ENCODE measurements around the gene ADORA2B. TPM values are rescaled to one million over a fixed set of nuclear protein-coding genes. Genes with fewer than 3 reads are reported as not detected.

The ADORA2B gene
- polyA plus RNA-seq, 1 donor from 2014 or later = 1.2 TPM

DNA sequence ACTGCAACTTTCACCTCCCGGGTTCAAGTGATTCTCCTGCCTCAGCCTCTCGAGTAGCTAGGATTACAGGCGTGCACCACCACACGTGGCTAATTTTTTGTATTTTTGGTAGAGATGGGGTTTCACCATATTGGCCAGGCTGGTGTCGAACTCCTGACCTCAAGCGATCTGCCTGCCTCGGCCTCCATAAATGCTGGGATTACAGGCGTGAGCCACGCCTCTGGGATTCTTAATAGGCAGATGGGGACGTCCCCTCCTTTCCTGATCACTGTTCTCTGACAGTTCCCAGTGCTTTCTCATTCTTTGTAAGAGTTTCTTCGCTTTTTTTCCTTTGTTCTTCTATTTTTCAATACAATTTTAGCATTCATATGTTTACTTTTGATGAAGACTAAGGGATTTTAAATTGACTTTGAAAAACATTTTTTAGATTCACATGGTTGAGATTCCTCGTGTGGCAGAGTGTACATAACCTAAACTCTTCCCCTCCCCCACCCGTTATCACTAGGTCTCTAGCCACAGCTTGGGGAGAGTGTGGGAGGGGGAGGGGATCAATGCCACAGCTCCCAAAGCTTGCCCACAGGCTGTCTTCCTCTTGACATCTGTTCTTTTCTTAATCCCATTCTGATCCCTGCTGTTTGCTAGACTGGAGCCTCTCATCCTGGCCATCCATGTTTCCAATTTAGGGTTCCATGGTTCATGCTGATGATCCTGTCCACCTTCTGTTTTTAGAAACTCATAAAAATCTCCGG is 11.0 kb downstream of the ADORA2B start:
- Mint-ChIP-seq H3K27me3 (peaks cover 26% of the 10 kb centered on the region), H3K36me3 (peaks cover 2% of the 10 kb centered on the region), H3K27ac (no peak overlapping the region), H3K4me1 (peaks cover 0 to 6% (median 0%) of the 10 kb centered on the region in 3 donors), H3K4me3 (no peak overlapping the region), H3K9me3 (no peaks in the 10 kb centered on the region)

DNA sequence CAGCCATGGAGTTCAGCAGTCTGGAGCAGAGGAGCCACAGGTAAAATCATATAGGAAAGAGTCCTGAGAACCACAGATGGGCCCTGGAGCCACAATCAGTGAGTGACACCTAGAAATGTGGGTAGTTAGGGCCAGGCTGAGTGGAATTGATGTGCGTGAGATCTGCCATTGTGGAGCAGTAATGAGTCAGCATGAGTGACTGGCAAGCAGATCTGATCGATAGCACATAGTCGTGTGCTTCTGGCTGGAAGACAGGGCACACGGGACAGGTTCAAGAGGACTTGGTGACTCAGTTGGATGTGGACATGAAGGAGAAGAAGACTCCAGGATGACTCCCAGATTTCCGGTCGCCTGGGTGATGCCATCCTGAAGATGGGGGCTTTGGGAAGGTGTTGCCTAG is 12.3 kb downstream of the ADORA2B start:
- peaks cover 24% of the 10 kb centered on the region for H3K27me3 Mint-ChIP-seq
- peaks cover 0 to 6% (median 0%) of the 10 kb centered on the region in 3 donors for H3K4me1 Mint-ChIP-seq
- H3K4me3 Mint-ChIP-seq = no peak overlapping the region
- H3K36me3 Mint-ChIP-seq = peaks cover 2% of the 10 kb centered on the region
- H3K27ac Mint-ChIP-seq = no peak overlapping the region
- no peaks in the 10 kb centered on the region for H3K9me3 Mint-ChIP-seq

- Mint-ChIP-seq H3K4me1 (peaks cover 0 to 6% (median 0%) of the 10 kb centered on the region in 3 donors), H3K4me3 (no peak overlapping the region), H3K27ac (no peak overlapping the region)
Measured at GRCh38 chr17:15957608-15958307, 12.8 kb downstream of the ADORA2B start.

GRCh38 chr17:15958484-15958854 is 13.5 kb downstream of the ADORA2B start:
- H3K27ac Mint-ChIP-seq = no peak overlapping the region
- no peaks in the 10 kb centered on the region for H3K9me3 Mint-ChIP-seq
- peaks cover 0 to 6% (median 0%) of the 10 kb centered on the region in 3 donors for H3K4me1 Mint-ChIP-seq
- H3K36me3 Mint-ChIP-seq = peaks cover 2% of the 10 kb centered on the region
- no peak overlapping the region for H3K4me3 Mint-ChIP-seq
- peaks cover 21% of the 10 kb centered on the region for H3K27me3 Mint-ChIP-seq

More at GRCh38 chr17:15957608-15958307, 12.8 kb downstream of the ADORA2B start:
- H3K9me3 Mint-ChIP-seq = no peaks in the 10 kb centered on the region
- H3K36me3 Mint-ChIP-seq = peaks cover 2% of the 10 kb centered on the region
- peaks cover 23% of the 10 kb centered on the region for H3K27me3 Mint-ChIP-seq

DNA sequence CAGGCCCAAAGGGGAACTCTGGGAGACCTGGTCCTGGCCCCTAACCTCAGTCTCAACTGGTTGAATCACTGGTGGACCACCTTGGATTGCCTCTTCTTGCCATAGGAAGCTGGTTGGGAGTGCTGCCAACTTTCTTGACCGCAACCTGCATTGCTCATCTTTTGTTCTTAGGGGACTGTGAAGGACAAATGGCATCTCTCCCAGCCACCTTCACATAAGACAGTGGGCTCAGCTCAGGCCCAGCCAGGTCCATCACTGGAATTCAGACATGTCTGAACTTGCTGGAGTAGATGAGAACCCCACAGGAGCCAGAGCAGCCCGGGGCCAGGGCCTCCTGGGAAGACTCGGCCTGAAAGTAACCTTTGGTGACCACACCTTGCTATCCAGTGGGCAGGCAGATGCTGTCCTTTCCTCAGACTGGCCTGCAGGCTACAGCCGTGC is 18.8 kb downstream of the ADORA2B start:
- H3K36me3 Mint-ChIP-seq = no peaks in the 10 kb centered on the region
- H3K27ac Mint-ChIP-seq = peak overlapping the region in 1 of 3 donors; percentile 39
- peaks cover 0 to 9% (median 2%) of the 10 kb centered on the region in 3 donors for H3K4me1 Mint-ChIP-seq
- no peaks in the 10 kb centered on the region for H3K9me3 Mint-ChIP-seq
- H3K27me3 Mint-ChIP-seq = peaks cover 31% of the 10 kb centered on the region
- no peak overlapping the region for H3K4me3 Mint-ChIP-seq

DNA sequence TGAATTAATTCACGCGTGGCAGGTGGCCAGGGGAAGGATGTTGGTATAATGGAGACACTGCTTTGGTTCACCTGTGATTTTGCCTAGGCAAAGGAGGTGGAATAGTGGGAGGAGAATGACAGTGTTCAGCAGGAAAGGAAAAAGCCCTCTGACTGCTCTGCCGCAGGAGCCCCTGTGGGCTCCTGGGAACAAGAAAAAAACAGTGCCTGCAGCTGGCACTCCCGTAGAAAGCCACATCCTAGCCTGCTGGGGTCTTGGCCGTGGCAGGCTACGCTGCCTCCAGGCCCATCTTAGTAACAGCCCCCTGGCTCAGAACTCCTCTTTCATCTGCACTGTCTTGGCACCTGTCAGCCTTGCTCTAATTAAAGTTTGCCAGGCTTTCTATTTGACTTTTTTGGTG is 20.6 kb downstream of the ADORA2B start:
- Mint-ChIP-seq H3K4me1 (peaks cover 0 to 5% (median 2%) of the 10 kb centered on the region in 3 donors), H3K4me3 (no peak overlapping the region), H3K9me3 (no peaks in the 10 kb centered on the region), H3K27me3 (peaks cover 30% of the 10 kb centered on the region), H3K27ac (no peak overlapping the region), H3K36me3 (no peaks in the 10 kb centered on the region)

GRCh38 chr17:15966183-15966878 is 21.4 kb downstream of the ADORA2B start:
- Mint-ChIP-seq H3K4me1 (peaks cover 0 to 5% (median 2%) of the 10 kb centered on the region in 3 donors), H3K27ac (no peak overlapping the region), H3K36me3 (no peaks in the 10 kb centered on the region), H3K4me3 (no peak overlapping the region), H3K27me3 (peaks cover 30% of the 10 kb centered on the region), H3K9me3 (no peaks in the 10 kb centered on the region)

DNA sequence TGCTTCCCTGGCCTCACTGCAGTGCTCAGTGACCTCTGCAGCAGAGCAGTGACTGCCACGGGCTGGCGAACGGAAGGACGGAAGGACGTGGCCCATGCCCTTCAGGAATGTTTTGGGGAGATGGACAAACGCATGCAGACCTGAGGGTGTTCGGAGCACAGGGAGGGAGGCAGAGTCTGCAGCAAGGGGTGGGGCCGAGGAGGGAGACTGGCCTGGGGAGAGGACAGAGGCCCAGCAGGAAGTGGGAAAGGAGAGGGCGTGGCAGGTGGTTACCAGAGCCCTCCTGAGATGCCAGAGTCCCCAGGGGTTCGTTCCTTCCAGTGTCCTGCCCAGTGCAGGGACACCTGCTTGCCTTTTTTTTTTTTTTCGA is 21.9 kb downstream of the ADORA2B start:
- Mint-ChIP-seq H3K9me3 (no peaks in the 10 kb centered on the region), H3K4me3 (no peak overlapping the region), H3K27me3 (peaks cover 30% of the 10 kb centered on the region)

DNA sequence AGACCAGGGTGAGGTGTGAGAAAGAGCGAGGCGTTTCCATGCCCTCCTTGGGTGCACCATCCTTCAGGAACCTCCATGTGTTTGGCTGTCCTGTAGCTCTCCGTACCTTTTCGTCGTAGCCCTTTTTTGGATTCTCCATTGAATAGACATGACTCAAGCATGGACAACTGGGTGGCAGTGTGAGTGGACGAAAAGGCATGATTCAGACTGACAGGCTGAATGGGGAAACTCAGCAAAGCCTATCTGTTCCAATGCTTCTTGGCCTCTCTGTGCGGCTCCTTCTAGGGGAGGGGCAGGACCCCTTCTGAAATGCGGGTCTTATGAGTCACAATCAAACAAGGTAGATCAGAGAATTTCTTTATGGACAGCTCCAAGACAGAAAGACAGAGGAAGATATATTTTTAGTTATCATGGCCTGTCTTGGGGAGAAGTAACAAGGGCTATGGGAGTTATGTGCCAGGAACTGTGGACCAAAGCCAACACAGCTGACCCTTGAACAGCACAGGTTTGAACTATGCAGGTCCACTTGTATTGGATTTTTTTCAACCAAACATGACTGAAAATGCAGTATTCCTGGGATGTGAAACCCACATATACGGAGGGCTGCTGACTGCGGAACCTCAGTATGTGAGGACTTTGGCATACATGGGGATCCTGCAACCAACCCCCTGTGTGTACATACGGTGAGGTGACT is 22.9 kb downstream of the ADORA2B start:
- no peak overlapping the region for H3K4me3 Mint-ChIP-seq
- H3K27ac Mint-ChIP-seq = no peak overlapping the region
- H3K9me3 Mint-ChIP-seq = no peaks in the 10 kb centered on the region
- H3K36me3 Mint-ChIP-seq = no peaks in the 10 kb centered on the region
- peaks cover 30% of the 10 kb centered on the region for H3K27me3 Mint-ChIP-seq
- H3K4me1 Mint-ChIP-seq = peaks cover 0 to 5% (median 2%) of the 10 kb centered on the region in 3 donors

More for the DNA sequence above, 21.9 kb downstream of the ADORA2B start:
- Mint-ChIP-seq H3K36me3 (no peaks in the 10 kb centered on the region), H3K4me1 (peaks cover 0 to 5% (median 2%) of the 10 kb centered on the region in 3 donors), H3K27ac (no peak overlapping the region)

DNA sequence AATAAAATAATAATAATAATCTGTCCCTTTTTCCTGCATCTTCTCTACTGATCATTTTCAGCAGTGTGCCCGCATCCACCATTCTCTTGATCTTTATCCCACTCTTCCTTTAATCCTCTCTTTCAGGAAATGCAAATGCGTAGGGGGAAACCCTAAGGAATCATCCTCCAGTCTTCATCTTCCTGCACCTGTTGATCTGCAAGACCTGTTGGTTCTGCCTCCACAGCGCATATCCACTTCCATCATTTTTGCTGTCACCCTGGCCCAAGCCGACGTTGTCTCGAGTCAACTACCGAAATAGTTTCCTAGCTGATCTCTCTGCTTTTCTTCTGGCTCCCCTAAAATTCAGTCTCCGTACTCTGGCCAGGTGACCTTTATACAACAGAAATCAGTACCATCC is 24.5 kb downstream of the ADORA2B start:
- Mint-ChIP-seq H3K4me1 (peaks cover 0 to 6% (median 2%) of the 10 kb centered on the region in 3 donors), H3K27ac (no peak overlapping the region), H3K27me3 (peaks cover 30% of the 10 kb centered on the region), H3K36me3 (peaks cover 1% of the 10 kb centered on the region), H3K9me3 (no peaks in the 10 kb centered on the region), H3K4me3 (no peak overlapping the region)

- Mint-ChIP-seq H3K4me3 (no peak overlapping the region), H3K4me1 (peaks cover 0 to 4% (median 2%) of the 10 kb centered on the region in 3 donors), H3K36me3 (peaks cover 1% of the 10 kb centered on the region), H3K27me3 (peaks cover 22% of the 10 kb centered on the region), H3K9me3 (no peaks in the 10 kb centered on the region), H3K27ac (no peak overlapping the region)
Measured at GRCh38 chr17:15970500-15970899, 25.6 kb downstream of the ADORA2B start.

DNA sequence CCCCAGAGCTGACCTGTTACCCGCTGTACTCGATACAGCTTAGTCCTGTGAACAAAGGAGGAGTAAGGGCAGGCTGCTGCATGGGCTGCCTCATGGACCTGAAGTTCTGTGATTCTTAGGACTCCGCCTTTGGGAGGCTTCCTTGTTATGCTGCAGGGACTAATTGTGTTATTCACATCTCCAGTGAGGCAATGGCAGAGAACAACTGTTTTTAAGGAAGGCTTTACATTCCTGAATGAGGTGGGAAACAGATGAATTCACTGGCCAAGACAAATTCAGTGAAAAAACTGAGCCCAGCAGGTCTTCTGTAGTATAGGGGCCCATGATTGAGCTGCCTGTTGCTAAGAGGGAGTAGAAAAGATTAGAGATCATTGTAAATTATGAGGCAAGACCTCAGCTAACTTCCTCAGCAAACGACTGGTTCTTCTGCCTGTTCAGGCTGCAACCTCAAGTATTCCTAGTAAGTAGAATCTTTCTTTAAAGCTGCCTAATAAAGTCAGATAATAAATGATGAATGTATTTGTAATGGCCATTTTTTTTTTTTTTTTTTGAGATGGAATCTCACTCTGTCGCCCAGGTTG is 26.3 kb downstream of the ADORA2B start:
- peaks cover 1% of the 10 kb centered on the region for H3K36me3 Mint-ChIP-seq
- H3K4me3 Mint-ChIP-seq = no peak overlapping the region
- no peaks in the 10 kb centered on the region for H3K9me3 Mint-ChIP-seq
- no peak overlapping the region for H3K27ac Mint-ChIP-seq
- H3K4me1 Mint-ChIP-seq = peaks cover 0 to 4% (median 2%) of the 10 kb centered on the region in 3 donors
- H3K27me3 Mint-ChIP-seq = peaks cover 17% of the 10 kb centered on the region

DNA sequence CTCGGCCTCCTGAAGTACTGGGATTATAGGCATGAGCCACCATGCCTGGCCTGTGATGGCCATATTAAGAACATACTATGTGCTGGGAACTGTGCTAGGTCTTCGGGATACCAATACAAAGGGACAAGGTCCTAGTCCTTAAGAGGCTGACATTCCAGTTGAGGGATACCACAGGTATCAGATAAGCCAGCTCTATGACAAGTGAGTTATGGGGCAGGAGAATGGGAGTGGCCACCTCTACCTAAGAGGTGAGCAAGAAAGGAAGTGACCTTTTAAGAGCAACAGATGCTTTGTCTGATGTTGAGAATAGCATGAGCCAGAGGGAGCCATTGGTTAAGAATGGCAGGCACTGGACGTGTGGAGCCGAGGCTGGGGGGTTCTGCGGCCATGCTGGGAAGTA is 27.0 kb downstream of the ADORA2B start:
- peaks cover 17% of the 10 kb centered on the region for H3K27me3 Mint-ChIP-seq
- peaks cover 0 to 2% (median 0%) of the 10 kb centered on the region in 3 donors for H3K4me1 Mint-ChIP-seq
- H3K36me3 Mint-ChIP-seq = peaks cover 5% of the 10 kb centered on the region
- no peaks in the 10 kb centered on the region for H3K9me3 Mint-ChIP-seq
- no peak overlapping the region for H3K4me3 Mint-ChIP-seq
- no peak overlapping the region for H3K27ac Mint-ChIP-seq

DNA sequence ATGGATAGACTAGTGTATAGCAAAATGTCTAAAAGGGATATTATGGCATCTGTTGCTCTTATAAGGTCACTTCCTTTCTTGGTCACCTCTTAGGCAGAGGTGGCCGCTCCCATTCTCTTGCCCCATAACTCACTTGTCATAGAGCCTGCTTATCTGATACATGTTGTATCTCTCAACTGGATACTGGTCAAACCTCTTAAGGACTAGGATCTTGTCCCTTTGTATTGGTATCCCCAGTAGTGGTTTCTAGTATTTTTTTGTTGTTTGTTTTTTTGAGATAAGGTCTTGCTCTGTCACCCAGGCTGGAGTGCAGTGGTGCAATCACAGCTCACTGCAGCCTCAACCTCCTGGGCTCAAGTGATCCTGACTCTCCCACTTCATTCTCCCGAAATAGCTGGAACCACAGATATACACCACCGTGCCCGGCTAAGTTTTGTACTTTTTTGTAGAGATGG is 27.6 kb downstream of the ADORA2B start:
- Mint-ChIP-seq H3K36me3 (peaks cover 6% of the 10 kb centered on the region), H3K9me3 (no peaks in the 10 kb centered on the region), H3K4me3 (no peak overlapping the region), H3K4me1 (peaks cover 0 to 2% (median 0%) of the 10 kb centered on the region in 3 donors), H3K27ac (no peak overlapping the region), H3K27me3 (peaks cover 16% of the 10 kb centered on the region)
